Sigmoid colon (tissue), 7 donors: Measurements from ENCODE around the gene DPM1. TPM values are rescaled to one million over a fixed set of nuclear protein-coding genes. Genes with fewer than 3 reads are reported as not detected.
A peak's percentile ranks its signal among the peaks of the same experiment; 100 is the strongest.

Source experiments
- DNase-seq: peaks from one replicate; pipeline ENCODE4 v3.0.0-alpha.2; 2019
- H3K27ac ChIP-seq, 4 donors: fragments of 200-600 bp; sonication (generic); one replicate each; pipeline ENCODE4 v1.5.1; 2016 to 2019; ENCODE audit warnings: mild to moderate bottlenecking in 1 of 4
- H3K27me3 ChIP-seq, 3 donors: fragments of 200-600 bp; sonication (generic); one replicate each; pipeline ENCODE4 v1.5.1; 2019; ENCODE audit warnings: mild to moderate bottlenecking in 1 of 3
- H3K36me3 ChIP-seq, 4 donors: fragments of 200-600 bp; sonication (generic); one replicate each; pipeline ENCODE4 v1.5.1; 2016 to 2019
- H3K4me1 ChIP-seq, 4 donors: fragments of 200-600 bp; sonication (generic); one replicate each; pipeline ENCODE4 v1.5.1; 2017 to 2019
- H3K4me3 ChIP-seq, 4 donors: fragments of 200-600 bp; sonication (generic); one replicate each; pipeline ENCODE4 v1.5.1; 2017 to 2019; ENCODE audit warnings: mild to moderate bottlenecking in 2 of 4, moderate library complexity in 1 of 4
- H3K9me3 ChIP-seq, 4 donors: fragments of 200-600 bp in 3 of 4; sonication (generic) in 3 of 4; one replicate each; pipeline versions ENCODE4 v1.5.1 to v1.6.1; 2013 to 2019
- CTCF ChIP-seq, 4 experiments: fragments of 450-650 bp in 3 of 4; fragments of 200-600 bp in 1 of 4; IDR thresholded peaks; one replicate each; pipeline ENCODE4 v1.5.1; 2016 to 2019; ENCODE audit warnings: antibody characterized with exemption in 4 of 4, mild to moderate bottlenecking in 3 of 4, moderate library complexity in 2 of 4
- EP300 ChIP-seq, 4 donors: sonication (generic); formaldehyde crosslinking; IDR thresholded peaks; one replicate each; pipeline ENCODE4 v1.6.1; 2017; ENCODE audit warnings: antibody characterized with exemption in 4 of 4
- POLR2A ChIP-seq, 2 donors: fragments of 450-650 bp; IDR thresholded peaks; one replicate each; pipeline ENCODE4 v1.6.1; 2016; ENCODE audit warnings: antibody characterized with exemption in 2 of 2, mild to moderate bottlenecking in 2 of 2, moderate library complexity in 2 of 2
- POLR2AphosphoS5 ChIP-seq, 4 donors: sonication (generic); formaldehyde crosslinking; IDR thresholded peaks; one replicate each; pipeline ENCODE4 v1.6.1; 2017; ENCODE audit warnings: antibody characterized with exemption in 4 of 4
- WGBS, 2 donors: extraction: QIAGEN DNeasy Blood & Tissue Kit; methylation state at CpG; one replicate each; pipeline ENCODE4 v1.1.7; 2013; 5-methylcytosine and 5-hydroxymethylcytosine counted together
- intact Hi-C: fragments of 100-400 bp; cut with DNase I; formaldehyde crosslinking; loops from one replicate; pipeline ENCODE4 v1.15.1; 2023
- polyA plus RNA-seq, 3 donors: library from polyadenylated mRNA; stranded (reverse); fragments of 200-250 nt; gene quantifications; one replicate each; pipeline ENCODE4 v1.2.3, GENCODE V29; 2013
- total RNA-seq, 4 donors: library from RNA; depleted of rRNA; stranded (reverse); fragments of >200 nt; gene quantifications; one replicate each; pipeline ENCODE4 v1.1.0, GENCODE V29; 2016
- donor health status: healthy with polysubstance abuse.
- donor health status: Bipolar disorder and iron deficiency.
- donor health status: healthy.

The DPM1 gene
- total and polyA plus RNA-seq, 7 donors: 45.4 to 94.6 (median 60.4) TPM

GRCh38 chr20:50995506-50995905 is 37.2 kb upstream of the DPM1 start:
- H3K27me3 ChIP-seq: peaks cover 0 to 5% (median 0%) of the 10 kb centered on the region in 3 donors
- intact Hi-C loops: no loop called here
- no peak for TF ChIP-seq EP300 (IDR thresholded peaks at IDR 0.05)
- TF ChIP-seq POLR2AphosphoS5 (IDR thresholded peaks at IDR 0.05): no peak
- no peak for TF ChIP-seq POLR2A (IDR thresholded peaks at IDR 0.05)
- TF ChIP-seq CTCF (IDR thresholded peaks at IDR 0.05): no peak
- no peak overlapping the region for H3K27ac ChIP-seq
- no peaks in the 10 kb centered on the region for H3K36me3 ChIP-seq
- DNase-seq: no peak
- WGBS, 2 donors: 79 to 85% methylated on average over 5 of the region's 5 CpGs
- no peaks in the 10 kb centered on the region for H3K9me3 ChIP-seq
- no peaks in the 10 kb centered on the region for H3K4me1 ChIP-seq
- H3K4me3 ChIP-seq: no peak overlapping the region

- no peak for TF ChIP-seq CTCF (IDR thresholded peaks at IDR 0.05)
- TF ChIP-seq POLR2AphosphoS5 (IDR thresholded peaks at IDR 0.05): no peak
- no peak for TF ChIP-seq POLR2A (IDR thresholded peaks at IDR 0.05)
- TF ChIP-seq EP300 (IDR thresholded peaks at IDR 0.05): no peak
- H3K4me1 ChIP-seq: no peaks in the 10 kb centered on the region
- H3K27me3 ChIP-seq: peaks cover 0 to 5% (median 0%) of the 10 kb centered on the region in 3 donors
- H3K9me3 ChIP-seq: no peaks in the 10 kb centered on the region
- H3K4me3 ChIP-seq: no peak overlapping the region
- no peaks in the 10 kb centered on the region for H3K36me3 ChIP-seq
- no peak overlapping the region for H3K27ac ChIP-seq
- intact Hi-C loops: no loop called here
- WGBS, 2 donors: 81 to 83% methylated on average over 9 of the region's 9 CpGs
- DNase-seq: no peak
These were observed 35.5 kb upstream of the DPM1 start for GRCh38 chr20:50993876-50994275.

- 28 to 42% methylated on average over 13 of the region's 13 CpGs for WGBS, 2 donors
- Histone ChIP-seq H3K9me3 (no peaks in the 10 kb centered on the region), H3K4me1 (no peaks in the 10 kb centered on the region), H3K27ac (no peak overlapping the region), H3K36me3 (no peaks in the 10 kb centered on the region), H3K4me3 (no peak overlapping the region), H3K27me3 (no peaks in the 10 kb centered on the region)
- DNase-seq: no peak
- TF ChIP-seq CTCF (IDR thresholded peaks at IDR 0.05) (peak in 3 of 4 experiments; percentile 26 to 49 (median 44)), POLR2AphosphoS5 (IDR thresholded peaks at IDR 0.05) (no peak), EP300 (IDR thresholded peaks at IDR 0.05) (no peak), POLR2A (IDR thresholded peaks at IDR 0.05) (no peak)
- intact Hi-C loops: no loop called here
These were observed 34.6 kb upstream of the DPM1 start for GRCh38 chr20:50992733-50993457.

- no peaks in the 10 kb centered on the region for H3K27me3 ChIP-seq
- H3K4me1 ChIP-seq: no peaks in the 10 kb centered on the region
- no peaks in the 10 kb centered on the region for H3K36me3 ChIP-seq
- H3K4me3 ChIP-seq: no peak overlapping the region
- no peaks in the 10 kb centered on the region for H3K9me3 ChIP-seq
- no peak for DNase-seq
- WGBS, 2 donors: 65 to 68% methylated on average over 4 of the region's 4 CpGs
- no peak overlapping the region for H3K27ac ChIP-seq
- intact Hi-C loops: no loop called here
- TF ChIP-seq POLR2AphosphoS5 (IDR thresholded peaks at IDR 0.05): no peak
- TF ChIP-seq CTCF (IDR thresholded peaks at IDR 0.05): no peak
- TF ChIP-seq EP300 (IDR thresholded peaks at IDR 0.05): no peak
- TF ChIP-seq POLR2A (IDR thresholded peaks at IDR 0.05): no peak
These were observed 34.0 kb upstream of the DPM1 start for GRCh38 chr20:50992336-50992732.

- TF ChIP-seq EP300 (IDR thresholded peaks at IDR 0.05): no peak
- no peak for TF ChIP-seq POLR2A (IDR thresholded peaks at IDR 0.05)
- no peak for TF ChIP-seq CTCF (IDR thresholded peaks at IDR 0.05)
- TF ChIP-seq POLR2AphosphoS5 (IDR thresholded peaks at IDR 0.05): no peak
- H3K27me3 ChIP-seq: peaks cover 0 to 9% (median 6%) of the 10 kb centered on the region in 3 donors
- DNase-seq: no peak
- intact Hi-C loops: no loop called here
- H3K36me3 ChIP-seq: no peaks in the 10 kb centered on the region
- H3K27ac ChIP-seq: no peak overlapping the region
- no peaks in the 10 kb centered on the region for H3K9me3 ChIP-seq
- H3K4me3 ChIP-seq: no peak overlapping the region
- H3K4me1 ChIP-seq: no peaks in the 10 kb centered on the region
- WGBS, 2 donors: 84 to 89% methylated on average over 3 of the region's 3 CpGs
These were observed 32.7 kb upstream of the DPM1 start for GRCh38 chr20:50991076-50991475.
